ENCODE data around the gene DENND1A.
"Not testable (repeated sequence)": the region's sequence is repeated elsewhere in the genome, so short reads cannot be mapped to it uniquely, and the experiment has no call there.

The DENND1A gene

GRCh38 chr9:123929870-123930831 lies at the start of gene DENND1A:
Gene DENND1A, minus strand, starts transcription at chr9:123930126. Its CDS starts 221 bp downstream, at chr9:123929905.
- DNase-seq: peak; percentile 82

- DNase-seq: no peak
Measured at GRCh38 chr9:123978981-123979380, 49.1 kb upstream of the DENND1A start.

- not testable (repeated sequence) for DNase-seq
Measured at GRCh38 chr9:123976579-123976978, 46.7 kb upstream of the DENND1A start.

- no peak for DNase-seq
Measured at GRCh38 chr9:123975871-123976270, 45.9 kb upstream of the DENND1A start.

GRCh38 chr9:123974471-123974870 lies 44.5 kb upstream of the DENND1A start:
- DNase-seq: no peak

- DNase-seq: no peak
Measured at GRCh38 chr9:123973590-123974223, 43.8 kb upstream of the DENND1A start.

- no peak for DNase-seq
Measured at GRCh38 chr9:123972618-123973017, 42.7 kb upstream of the DENND1A start.

- DNase-seq: no peak
Measured at GRCh38 chr9:123967323-123967722, 37.4 kb upstream of the DENND1A start.

GRCh38 chr9:123965801-123966686 lies 36.1 kb upstream of the DENND1A start:
- no peak for DNase-seq

GRCh38 chr9:123964761-123965160 lies 34.8 kb upstream of the DENND1A start:
- no peak for DNase-seq

- DNase-seq: no peak
Measured at GRCh38 chr9:123960965-123961364, 31.0 kb upstream of the DENND1A start.

GRCh38 chr9:123960366-123960765 lies 30.4 kb upstream of the DENND1A start:
- no peak for DNase-seq

GRCh38 chr9:123959787-123960186 lies 29.9 kb upstream of the DENND1A start:
- no peak for DNase-seq

- DNase-seq: no peak
Measured at GRCh38 chr9:123957731-123958130, 27.8 kb upstream of the DENND1A start.

GRCh38 chr9:123957168-123957721 lies 27.3 kb upstream of the DENND1A start:
- DNase-seq: no peak

- DNase-seq: no peak
Measured at GRCh38 chr9:123955637-123956036, 25.7 kb upstream of the DENND1A start.

- no peak for DNase-seq
Measured at GRCh38 chr9:123954518-123955280, 24.8 kb upstream of the DENND1A start.

GRCh38 chr9:123952641-123953495 lies 22.9 kb upstream of the DENND1A start:
- DNase-seq: no peak

- no peak for DNase-seq
Measured at GRCh38 chr9:123948286-123948685, 18.4 kb upstream of the DENND1A start.

GRCh38 chr9:123947326-123947725 lies 17.4 kb upstream of the DENND1A start:
- no peak for DNase-seq

Measured in NCI-H1105 (cell line).